HG02970 (cell line): ENCODE results near the gene CDC37.

Source experiments
- ATAC-seq: cut with Tn5 transposase; IDR thresholded peaks from one replicate; pipeline ENCODE4 v1.9.1; 2021; ENCODE audit warnings: mild to moderate bottlenecking, moderate library complexity, moderate number of reproducible peaks; ENCODE audit not compliant: unreplicated experiment, low FRiP score

CDC37 gene

GRCh38 chr19:10363789-10364281, 39.5 kb downstream of the CDC37 start:
- no peak for ATAC-seq

- no peak for ATAC-seq
These were observed 41.1 kb downstream of the CDC37 start for GRCh38 chr19:10362259-10362658.

- no peak for ATAC-seq
These were observed 41.8 kb downstream of the CDC37 start for GRCh38 chr19:10361569-10362011.

GRCh38 chr19:10356431-10356830, 46.9 kb downstream of the CDC37 start:
- no peak for ATAC-seq

GRCh38 chr19:10353793-10354391, 49.5 kb downstream of the CDC37 start:
- ATAC-seq = no peak

- no peak for ATAC-seq
These were observed 50.3 kb downstream of the CDC37 start for GRCh38 chr19:10352764-10353671.

GRCh38 chr19:10346509-10346908, 56.8 kb downstream of the CDC37 start:
- no peak for ATAC-seq

GRCh38 chr19:10344780-10345179, 58.6 kb downstream of the CDC37 start:
- no peak for ATAC-seq

GRCh38 chr19:10343495-10343894, 59.8 kb downstream of the CDC37 start:
- no peak for ATAC-seq
